Measurements from ENCODE around the gene NAP1L1. TPM values are rescaled to one million over a fixed set of nuclear protein-coding genes. Genes with fewer than 3 reads are reported as not detected.
"Not testable (repeated sequence)": the region's sequence is repeated elsewhere in the genome, so short reads cannot be mapped to it uniquely, and the experiment has no call there.

Gene NAP1L1
- total RNA-seq, 6 experiments from 2014 or later, result 473 to 573 (median 520) TPM

DNA sequence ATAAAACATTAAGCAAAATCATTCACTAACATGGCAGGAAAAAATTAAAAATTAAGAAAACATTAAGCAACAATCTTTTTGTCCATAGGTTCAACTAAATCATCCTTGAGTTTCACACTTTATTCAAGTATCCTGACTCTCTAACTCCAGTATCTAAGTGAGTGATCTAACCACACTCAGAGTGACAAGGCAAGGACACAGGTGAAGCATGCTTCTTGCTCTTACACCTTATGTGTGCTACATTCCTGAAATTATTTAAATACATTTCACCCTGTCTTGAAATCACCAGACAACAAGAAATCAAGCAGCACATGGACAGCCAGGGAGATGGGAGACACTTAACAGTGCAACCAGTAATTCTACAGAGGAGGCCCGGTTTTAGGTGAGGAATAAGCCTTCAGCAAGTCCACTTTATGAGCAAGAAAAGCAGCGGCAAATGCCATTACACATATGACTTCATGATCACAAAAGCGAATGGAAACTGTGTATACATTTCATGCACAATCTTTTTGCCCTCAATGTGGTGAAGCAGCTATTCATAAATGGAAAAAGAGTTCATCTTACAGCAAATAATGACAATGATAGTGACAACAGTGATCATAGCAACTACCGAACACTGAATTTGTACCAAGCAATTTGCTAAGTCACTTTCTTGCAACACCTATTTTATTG lies 90.3 kb downstream of the NAP1L1 start:
- Mint-ChIP-seq H3K4me3 (no peak overlapping the region), H3K36me3 (ENCODE audit: low read depth) (peaks cover 11% of the 10 kb centered on the region), H3K27ac (no peak overlapping the region), H3K9me3 (peaks cover 1% of the 10 kb centered on the region), H3K4me1 (ENCODE audit: low read depth) (peaks cover 54% of the 10 kb centered on the region), H3K27me3 (ENCODE audit: insufficient read depth) (no peaks in the 10 kb centered on the region)
- TF ChIP-seq, protein P1, sequence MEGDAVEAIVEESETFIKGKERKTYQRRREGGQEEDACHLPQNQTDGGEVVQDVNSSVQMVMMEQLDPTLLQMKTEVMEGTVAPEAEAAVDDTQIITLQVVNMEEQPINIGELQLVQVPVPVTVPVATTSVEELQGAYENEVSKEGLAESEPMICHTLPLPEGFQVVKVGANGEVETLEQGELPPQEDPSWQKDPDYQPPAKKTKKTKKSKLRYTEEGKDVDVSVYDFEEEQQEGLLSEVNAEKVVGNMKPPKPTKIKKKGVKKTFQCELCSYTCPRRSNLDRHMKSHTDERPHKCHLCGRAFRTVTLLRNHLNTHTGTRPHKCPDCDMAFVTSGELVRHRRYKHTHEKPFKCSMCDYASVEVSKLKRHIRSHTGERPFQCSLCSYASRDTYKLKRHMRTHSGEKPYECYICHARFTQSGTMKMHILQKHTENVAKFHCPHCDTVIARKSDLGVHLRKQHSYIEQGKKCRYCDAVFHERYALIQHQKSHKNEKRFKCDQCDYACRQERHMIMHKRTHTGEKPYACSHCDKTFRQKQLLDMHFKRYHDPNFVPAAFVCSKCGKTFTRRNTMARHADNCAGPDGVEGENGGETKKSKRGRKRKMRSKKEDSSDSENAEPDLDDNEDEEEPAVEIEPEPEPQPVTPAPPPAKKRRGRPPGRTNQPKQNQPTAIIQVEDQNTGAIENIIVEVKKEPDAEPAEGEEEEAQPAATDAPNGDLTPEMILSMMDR (IDR thresholded peaks at IDR 0.05), result no peak
- no peak for DNase-seq

DNA sequence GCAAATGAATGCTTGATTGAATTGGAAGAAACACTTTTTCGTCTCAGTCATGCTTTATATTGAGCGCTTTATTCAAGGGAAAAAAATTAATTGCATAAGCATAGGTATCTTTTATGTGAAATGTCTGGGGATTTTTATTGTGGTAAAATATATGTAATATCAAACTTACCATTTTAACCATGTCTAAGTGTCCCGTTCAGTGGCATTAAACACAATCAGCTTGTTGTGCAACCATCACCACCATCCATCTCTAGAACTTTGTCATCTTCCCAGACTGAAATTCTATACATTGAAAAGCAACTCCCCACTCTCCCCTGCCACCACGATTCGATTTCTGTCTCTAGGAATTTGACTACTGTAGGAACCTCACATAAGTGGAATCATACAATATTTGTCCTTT lies 92.7 kb downstream of the NAP1L1 start:
- Mint-ChIP-seq H3K9me3 (peaks cover 15% of the 10 kb centered on the region), H3K27me3 (ENCODE audit: insufficient read depth) (peaks cover 2% of the 10 kb centered on the region; the same call in 1 of the 2 replicates), H3K27ac (no peak overlapping the region), H3K4me1 (ENCODE audit: low read depth) (peaks cover 30% of the 10 kb centered on the region), H3K4me3 (no peak overlapping the region), H3K36me3 (ENCODE audit: low read depth) (peaks cover 25% of the 10 kb centered on the region)
- DNase-seq, result no peak
- TF ChIP-seq, protein P1 (IDR thresholded peaks at IDR 0.05), result no peak

DNA sequence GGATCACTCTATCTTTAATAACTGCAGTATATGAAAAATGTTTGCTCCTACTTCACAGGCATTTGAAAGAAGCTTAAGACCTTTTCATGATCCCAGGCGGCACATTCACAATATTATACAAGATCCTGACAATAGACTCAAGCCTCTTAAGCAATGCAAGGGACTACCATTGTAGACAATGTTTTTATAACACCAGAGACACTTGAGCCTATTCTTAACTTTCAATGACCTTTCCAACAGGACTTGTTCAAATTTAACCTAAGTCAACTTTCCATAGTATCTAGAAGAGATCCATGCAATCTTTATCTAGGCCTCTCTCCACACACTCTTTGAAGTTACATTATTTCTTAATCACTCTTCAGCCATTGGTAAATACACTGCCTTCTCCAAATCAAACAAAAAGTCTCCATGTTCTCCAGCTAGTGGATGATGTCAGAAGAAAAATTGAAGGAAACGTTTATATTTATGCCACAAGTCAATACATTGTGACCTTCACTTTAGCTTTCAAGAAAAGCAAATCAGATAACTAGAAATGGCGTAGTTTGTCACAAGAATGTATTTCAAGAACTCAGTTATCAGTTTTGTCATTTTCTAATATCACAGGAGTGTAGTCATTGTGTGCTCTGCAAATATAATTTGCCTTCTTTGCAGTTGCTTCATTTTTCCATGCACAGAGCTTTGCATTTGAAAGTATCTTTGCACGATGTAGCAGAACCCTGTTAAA lies 94.1 kb downstream of the NAP1L1 start:
- peaks cover 15% of the 10 kb centered on the region for H3K9me3 Mint-ChIP-seq
- H3K27ac Mint-ChIP-seq, result no peak overlapping the region
- H3K4me1 Mint-ChIP-seq (ENCODE audit: low read depth), result peaks cover 30% of the 10 kb centered on the region
- peaks cover 2% of the 10 kb centered on the region; the same call in 1 of the 2 replicates for H3K27me3 Mint-ChIP-seq (ENCODE audit: insufficient read depth)
- DNase-seq, result no peak
- TF ChIP-seq, protein P1 (IDR thresholded peaks at IDR 0.05), result no peak
- H3K36me3 Mint-ChIP-seq (ENCODE audit: low read depth), result peaks cover 25% of the 10 kb centered on the region
- H3K4me3 Mint-ChIP-seq, result no peak overlapping the region

DNA sequence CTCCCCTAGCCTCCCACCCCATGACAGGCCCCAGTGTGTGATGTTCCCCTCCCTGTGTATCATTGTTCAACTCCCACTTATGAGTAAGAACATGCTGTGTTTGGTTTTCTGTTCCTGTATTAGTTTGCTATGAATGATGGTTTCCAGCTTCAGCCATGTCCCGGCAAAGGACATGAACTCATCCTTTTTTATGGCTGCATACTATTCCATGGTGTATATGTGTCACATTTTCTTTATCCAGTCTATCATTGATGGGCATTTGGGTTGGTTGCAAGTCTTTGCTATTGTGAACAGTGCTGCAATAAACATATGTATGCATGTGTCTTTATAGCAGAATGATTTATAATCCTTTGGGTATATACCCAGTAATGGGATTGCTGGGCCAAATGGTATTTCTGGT lies 96.8 kb downstream of the NAP1L1 start:
- H3K4me1 Mint-ChIP-seq (ENCODE audit: low read depth), result peaks cover 26% of the 10 kb centered on the region
- H3K27ac Mint-ChIP-seq; H3K27me3 Mint-ChIP-seq (ENCODE audit: insufficient read depth); H3K4me3 Mint-ChIP-seq; DNase-seq: not testable (repeated sequence)
- H3K36me3 Mint-ChIP-seq (ENCODE audit: low read depth), result peaks cover 25% of the 10 kb centered on the region
- peaks cover 15% of the 10 kb centered on the region for H3K9me3 Mint-ChIP-seq

Other genes starting within 250 kb of the NAP1L1 start
- 10 to 100 TPM; 49.2 to 81.5 (median 76.2) TPM for gene PHLDA1, start 52.9 kb downstream of the NAP1L1 start, total RNA-seq (2021; fragmentation: NEBNext Ultra II Directional; extraction: Animal tissue kit (Norgen Biotek cat#: 25700))

Measured in HFFc6 (cell line).